ENCODE results near the gene CKM.

CKM gene
- 0 reads per million in 4 donors for total RNA-seq

GRCh38 chr19:45322744-45323281 lies at the start of gene CKM:
TSS of gene CKM (minus strand) at chr19:45322875. CDS start at chr19:45319713, 3,162 bp downstream.
- no peak for DNase-seq

- peak; percentile 97 to 100 (median 98) for DNase-seq
These were observed 47.9 kb upstream of the CKM start, which contains the start of gene ERCC2 for GRCh38 chr19:45370410-45371204. TSS of gene ERCC2 (minus strand) at chr19:45370573. CDS start at chr19:45370540, 33 bp downstream.

GRCh38 chr19:45368737-45369340 lies 46.2 kb upstream of the CKM start:
- DNase-seq: no peak

DNA sequence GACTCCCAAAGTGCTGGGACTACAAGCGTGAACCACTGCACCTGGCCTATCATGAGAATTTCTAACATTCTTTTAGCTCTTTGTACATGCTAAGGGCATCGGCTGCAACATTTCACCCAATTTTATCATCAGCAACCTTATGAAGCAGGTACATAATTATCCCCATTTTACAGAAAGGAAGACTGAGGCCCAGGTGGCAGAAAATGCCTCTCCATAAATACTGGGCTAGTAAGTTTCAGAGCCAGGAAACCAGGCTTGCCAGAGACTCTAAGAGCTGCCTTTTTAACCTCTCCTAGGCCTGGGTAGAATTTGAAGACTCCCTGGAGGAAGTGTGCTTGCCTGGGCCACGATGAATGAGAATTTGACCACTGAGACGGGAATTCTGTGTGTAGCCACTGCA lies 45.5 kb upstream of the CKM start:
- no peak for DNase-seq

GRCh38 chr19:45364696-45365095 lies 42.0 kb upstream of the CKM start:
- no peak for DNase-seq

DNA sequence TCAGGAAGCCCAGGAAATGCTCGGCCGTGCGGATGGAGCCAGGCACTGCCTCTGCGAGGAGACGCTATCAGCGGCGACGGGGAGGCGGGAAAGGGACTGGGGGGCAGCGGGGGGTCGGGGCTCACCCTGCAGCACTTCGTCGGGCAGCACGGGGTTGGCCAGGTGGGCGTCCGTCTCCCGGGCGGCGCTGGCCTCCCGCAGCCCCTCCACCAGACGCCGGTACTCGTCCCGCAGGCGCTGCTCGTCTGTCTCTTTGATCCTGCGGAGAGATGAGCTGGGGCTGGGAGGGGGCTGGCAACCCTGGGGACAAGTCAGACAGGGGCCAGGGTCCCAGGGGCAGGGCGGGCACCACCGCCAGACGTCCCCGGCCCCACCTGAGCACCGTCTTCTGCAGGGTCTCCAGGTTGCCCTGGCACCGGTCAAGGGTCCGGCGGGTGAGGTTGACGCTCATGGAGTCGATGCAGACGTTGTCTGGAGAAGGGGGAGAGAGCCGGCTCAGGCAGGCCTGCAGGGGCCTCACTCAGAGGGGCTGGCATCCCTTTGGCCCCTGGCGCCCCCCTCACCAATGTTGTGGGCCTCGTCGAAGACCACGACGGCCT lies 41.3 kb upstream of the CKM start:
- DNase-seq: no peak

DNA sequence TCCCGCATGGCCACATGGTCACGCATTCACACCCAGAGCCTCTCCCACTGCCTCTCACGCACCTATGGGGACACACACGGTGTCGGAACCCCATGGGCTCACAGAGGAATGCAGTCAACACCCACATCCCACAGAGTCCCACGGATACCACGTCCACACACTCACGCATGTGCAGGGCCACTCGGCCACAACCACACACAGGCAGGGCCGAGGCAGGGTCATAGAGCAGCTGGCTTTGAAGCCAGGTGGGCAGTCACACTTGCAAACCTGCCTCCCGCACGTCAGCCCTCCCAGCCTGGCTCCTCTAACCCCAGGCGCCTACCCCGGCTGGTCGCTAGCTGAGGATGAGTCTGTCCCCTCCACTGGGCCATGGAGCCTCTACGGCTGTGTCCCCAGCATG lies 39.6 kb upstream of the CKM start:
- no peak for DNase-seq

- DNase-seq: no peak
These were observed 38.9 kb upstream of the CKM start for GRCh38 chr19:45361608-45362007.

GRCh38 chr19:45358213-45358792 lies 35.6 kb upstream of the CKM start:
- DNase-seq: no peak

DNA sequence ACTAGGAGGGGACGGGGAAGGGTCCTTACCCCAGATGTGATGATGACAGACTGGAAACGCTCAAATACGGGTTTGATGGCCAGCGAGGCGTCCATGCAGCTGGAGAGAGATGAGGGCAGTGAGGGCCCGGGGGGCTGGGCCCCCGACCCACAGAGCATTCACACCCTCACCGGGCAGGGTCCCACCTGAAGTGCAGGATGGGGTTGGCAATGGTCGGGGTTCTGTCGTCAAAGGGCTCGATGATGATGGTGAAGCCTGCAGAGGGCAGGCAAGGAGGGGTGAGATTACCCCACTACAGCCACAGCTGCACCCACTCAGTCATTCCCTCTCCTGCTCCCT lies 34.7 kb upstream of the CKM start:
- DNase-seq: no peak

- no peak for DNase-seq
These were observed 34.2 kb upstream of the CKM start for GRCh38 chr19:45356760-45357444.

GRCh38 chr19:45355910-45356309 lies 33.2 kb upstream of the CKM start:
- no peak for DNase-seq

DNA sequence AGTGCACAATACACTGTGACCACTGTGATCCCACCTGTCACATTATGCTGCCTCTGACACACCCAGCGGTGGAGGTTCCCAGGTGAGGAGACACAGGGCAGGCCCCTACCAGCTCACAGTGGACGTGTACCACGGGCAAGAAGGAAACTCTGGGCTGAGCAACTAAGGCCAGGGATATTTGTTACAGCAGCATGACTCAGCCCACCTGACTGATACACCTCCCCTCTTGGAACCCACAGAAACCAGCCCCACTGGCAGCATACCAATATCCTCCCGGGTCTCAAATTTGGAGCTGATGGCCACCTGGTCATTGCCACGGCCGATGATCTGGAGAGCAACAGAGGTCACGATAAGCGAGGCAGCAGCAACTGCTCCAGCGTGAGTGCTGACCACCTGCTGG lies 32.7 kb upstream of the CKM start:
- no peak for DNase-seq

- no peak for DNase-seq
These were observed 31.7 kb upstream of the CKM start for GRCh38 chr19:45354241-45354842.

DNA sequence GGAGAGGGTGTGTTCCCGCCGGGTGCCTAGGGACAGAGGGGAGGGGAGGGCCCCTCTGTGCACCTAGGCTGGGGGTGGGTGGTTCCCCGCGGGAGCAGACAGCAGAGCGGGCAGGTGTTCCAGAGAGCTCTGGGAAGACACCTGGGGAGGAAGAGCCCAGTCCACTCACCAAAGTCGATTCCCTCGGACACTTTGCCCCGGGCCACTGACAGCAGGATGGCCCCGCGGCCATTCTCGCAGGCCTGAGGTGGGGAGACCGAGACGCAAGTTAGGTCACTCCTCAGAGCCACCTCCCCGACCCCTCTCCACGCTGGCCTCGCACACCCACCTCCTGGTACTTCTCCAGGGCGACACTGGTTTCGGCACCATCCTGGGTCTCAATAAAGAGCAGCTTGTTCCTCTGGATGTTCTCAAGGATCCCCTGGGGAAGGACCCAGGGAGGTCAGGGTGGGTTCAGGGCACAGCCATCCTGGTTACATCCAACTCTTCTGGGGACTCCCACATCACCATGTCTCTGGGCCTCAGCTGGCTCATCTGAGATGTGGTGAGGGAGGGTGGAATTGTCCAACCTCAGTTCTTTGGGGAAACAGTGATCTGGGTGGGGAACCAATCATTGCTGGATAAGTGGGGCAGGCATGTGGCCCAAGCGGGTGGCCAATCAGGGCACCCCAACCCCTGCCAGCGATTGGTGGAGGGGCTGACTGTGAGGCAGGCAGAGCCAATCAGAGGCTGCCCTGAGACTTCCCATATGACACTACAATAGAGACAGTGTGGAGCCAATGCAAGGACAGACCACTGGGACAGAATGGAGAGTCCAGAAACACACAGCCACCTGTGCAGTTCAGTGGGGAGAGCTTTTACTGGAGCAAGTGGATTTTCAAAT lies 30.5 kb upstream of the CKM start:
- DNase-seq: no peak

DNA sequence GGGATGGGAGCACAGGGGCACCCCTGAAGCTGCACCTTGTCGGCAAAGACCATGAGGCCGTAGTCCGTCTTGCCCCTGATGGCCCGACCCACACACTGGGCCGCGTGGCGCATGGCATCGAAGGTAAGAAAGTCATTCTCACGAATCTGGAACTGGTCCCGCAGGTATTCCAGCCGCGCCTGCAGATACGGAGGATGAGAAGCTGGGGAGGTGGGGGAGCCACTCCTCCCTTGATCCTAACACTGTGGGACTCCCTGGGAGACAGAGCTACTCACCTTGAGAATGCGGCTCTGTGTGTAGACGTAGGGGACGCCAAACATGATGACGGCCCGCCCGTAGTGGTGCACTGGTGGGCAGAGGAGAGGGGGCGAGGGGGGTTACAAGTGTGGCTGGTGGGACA lies 29.8 kb upstream of the CKM start:
- DNase-seq: no peak

DNA sequence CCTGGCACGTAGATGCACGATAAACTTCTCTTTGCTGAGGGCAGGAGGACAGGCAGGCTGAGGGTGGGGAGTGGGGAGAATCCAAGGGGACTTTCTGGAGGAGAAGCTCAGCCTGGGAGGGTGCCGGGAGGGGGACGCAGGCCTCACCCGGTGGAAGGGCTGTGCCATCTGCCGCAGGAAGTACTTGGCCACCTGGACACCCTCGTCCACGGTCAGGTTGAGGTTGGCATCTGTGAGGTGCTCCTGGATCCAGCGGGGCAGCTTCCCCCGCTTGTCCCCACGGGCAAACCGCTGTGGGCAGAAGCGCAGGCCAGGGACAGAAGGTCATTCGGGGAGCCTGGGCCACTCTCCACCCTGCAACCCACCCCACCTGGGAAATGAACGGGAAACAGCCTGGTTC lies 29.4 kb upstream of the CKM start:
- no peak for DNase-seq

- DNase-seq: no peak
These were observed 28.8 kb upstream of the CKM start for GRCh38 chr19:45351401-45351952.

DNA sequence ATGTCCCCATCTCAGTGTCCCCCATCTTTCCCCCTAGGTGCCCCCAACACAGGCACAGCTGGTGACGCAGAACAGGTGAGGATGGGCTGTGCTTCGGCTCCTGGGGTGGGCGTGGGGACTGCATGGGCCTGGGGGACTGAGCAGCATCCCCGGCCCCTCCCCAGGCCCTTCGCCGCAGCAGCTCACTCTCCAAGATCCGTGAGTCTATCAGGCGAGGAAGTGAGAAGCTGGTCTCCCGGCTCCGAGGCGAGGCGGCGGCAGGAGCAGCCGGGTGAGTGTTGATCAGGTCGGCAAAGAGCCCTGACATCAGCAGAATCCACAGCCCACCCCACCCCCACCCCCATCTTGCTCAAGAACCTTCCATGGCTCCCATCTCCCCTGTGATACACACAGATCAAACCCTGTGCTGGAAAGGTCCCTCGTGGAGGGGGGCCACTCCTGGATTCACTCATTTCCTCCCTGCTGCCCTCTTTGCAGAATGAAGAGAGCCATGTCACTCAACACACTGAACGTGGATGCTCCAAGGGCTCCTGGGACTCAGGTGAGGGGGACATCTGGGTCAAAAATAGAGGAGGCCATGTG lies 27.9 kb upstream of the CKM start:
- no peak for DNase-seq

- DNase-seq: no peak
These were observed 26.8 kb upstream of the CKM start for GRCh38 chr19:45349430-45349941.

DNA sequence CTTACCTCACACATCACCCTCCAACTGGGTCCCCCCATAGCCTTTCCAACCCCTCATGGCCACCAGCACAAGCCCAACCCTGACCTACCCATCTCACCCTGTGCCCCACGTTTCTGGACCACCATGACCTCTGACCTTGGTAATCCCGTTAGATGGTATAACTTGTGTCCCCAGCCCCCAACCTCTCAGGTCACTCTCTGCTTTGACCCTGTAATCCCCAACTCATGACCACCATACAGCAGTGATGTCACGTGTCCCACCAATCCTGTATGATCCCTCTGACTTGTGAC lies 26.4 kb upstream of the CKM start:
- no peak for DNase-seq
